Omental fat pad (tissue), 4 donors: ENCODE measurements around the gene GPR158. TPM values are rescaled to one million over a fixed set of nuclear protein-coding genes. Genes with fewer than 3 reads are reported as not detected.

ENCODE experiments used
- ATAC-seq: fragments of 150-250 bp; one replicate; pipeline ENCODE4 v1.9.1; 2016; ENCODE audit warnings: mild to moderate bottlenecking, moderate library complexity; ENCODE audit not compliant: low FRiP score
- DNase-seq: peaks from one replicate; pipeline ENCODE4 v3.0.0-alpha.2; 2019; ENCODE audit warnings: low spot score
- total RNA-seq, 4 donors: library from RNA; depleted of rRNA; stranded (reverse); fragments of >200 nt; gene quantifications; one replicate each; pipeline ENCODE4 v1.1.0, GENCODE V29; 2016
- TF ChIP-seq, protein P1 (sequence below), 3 donors: fragments of 450-650 bp; IDR thresholded peaks; one replicate each; pipeline ENCODE4 v1.5.1; 2016 to 2017; ENCODE audit warnings: antibody characterized with exemption in 3 of 3, mild to moderate bottlenecking in 3 of 3, moderate library complexity in 2 of 3

Gene GPR158
- total RNA-seq, 4 donors from 2014 or later = 0.19 to 0.48 (median 0.32) TPM; not detected in 1

DNA sequence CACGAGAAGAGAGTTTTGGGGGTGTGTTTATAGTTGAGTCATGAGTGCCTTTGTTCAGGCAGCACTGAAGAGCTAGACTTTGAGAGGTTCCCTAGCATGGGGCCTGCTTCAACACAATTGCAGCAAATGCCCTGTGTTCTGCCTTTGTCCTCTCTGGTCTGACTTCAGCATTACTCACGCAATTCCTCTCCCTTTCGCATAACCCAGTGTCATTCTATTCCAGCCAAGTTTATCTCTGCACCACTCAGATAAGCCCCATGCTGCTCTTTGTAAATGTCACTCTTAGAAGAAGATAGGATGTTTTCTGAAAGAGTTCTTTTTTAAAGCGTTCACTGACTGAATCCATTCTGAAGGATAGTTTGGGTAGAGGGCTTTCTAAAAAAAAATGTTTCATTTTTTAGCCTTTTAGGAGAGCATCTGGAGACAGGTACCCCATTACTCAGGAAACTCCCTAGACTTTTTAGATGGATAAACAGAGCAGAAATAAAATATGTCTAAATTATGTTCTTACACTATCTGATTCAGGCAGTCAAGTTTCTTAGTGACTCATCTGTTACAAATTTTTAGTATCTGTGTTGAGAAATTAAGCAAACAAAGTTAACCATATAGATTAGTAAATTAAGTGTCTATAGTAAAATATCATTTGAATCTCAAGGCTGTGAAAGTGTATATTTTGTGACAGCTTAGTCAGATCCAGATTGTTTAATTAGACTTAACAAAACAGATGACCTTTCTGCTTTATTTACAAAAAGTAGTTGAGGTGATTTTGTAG, 318.5 kb downstream of the GPR158 start:
- DNase-seq (no peak), ATAC-seq (peak; percentile 84)
- TF ChIP-seq, protein P1, sequence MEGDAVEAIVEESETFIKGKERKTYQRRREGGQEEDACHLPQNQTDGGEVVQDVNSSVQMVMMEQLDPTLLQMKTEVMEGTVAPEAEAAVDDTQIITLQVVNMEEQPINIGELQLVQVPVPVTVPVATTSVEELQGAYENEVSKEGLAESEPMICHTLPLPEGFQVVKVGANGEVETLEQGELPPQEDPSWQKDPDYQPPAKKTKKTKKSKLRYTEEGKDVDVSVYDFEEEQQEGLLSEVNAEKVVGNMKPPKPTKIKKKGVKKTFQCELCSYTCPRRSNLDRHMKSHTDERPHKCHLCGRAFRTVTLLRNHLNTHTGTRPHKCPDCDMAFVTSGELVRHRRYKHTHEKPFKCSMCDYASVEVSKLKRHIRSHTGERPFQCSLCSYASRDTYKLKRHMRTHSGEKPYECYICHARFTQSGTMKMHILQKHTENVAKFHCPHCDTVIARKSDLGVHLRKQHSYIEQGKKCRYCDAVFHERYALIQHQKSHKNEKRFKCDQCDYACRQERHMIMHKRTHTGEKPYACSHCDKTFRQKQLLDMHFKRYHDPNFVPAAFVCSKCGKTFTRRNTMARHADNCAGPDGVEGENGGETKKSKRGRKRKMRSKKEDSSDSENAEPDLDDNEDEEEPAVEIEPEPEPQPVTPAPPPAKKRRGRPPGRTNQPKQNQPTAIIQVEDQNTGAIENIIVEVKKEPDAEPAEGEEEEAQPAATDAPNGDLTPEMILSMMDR (IDR thresholded peaks at IDR 0.05) = no peak

DNA sequence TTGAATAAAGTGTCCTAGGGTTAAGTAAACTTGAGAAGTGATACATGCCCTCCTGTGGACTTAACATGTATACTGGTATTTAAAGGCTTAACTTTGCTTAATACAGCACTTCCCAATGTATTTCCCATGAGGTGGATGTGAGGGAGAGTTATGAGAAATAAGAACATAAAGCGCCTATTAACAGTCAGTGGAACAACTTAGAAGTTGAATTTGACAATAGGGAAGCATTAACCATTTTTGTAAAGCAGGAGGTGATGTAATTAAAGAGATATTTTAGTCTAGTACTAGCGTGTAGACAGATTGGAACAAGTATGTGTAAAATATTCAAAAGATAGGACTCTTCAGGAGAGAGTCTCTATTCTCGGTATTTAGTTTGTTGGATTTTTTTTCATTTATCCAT, 322.4 kb downstream of the GPR158 start:
- ATAC-seq (no peak), DNase-seq (no peak)
- TF ChIP-seq, protein P1 (IDR thresholded peaks at IDR 0.05) = no peak

DNA sequence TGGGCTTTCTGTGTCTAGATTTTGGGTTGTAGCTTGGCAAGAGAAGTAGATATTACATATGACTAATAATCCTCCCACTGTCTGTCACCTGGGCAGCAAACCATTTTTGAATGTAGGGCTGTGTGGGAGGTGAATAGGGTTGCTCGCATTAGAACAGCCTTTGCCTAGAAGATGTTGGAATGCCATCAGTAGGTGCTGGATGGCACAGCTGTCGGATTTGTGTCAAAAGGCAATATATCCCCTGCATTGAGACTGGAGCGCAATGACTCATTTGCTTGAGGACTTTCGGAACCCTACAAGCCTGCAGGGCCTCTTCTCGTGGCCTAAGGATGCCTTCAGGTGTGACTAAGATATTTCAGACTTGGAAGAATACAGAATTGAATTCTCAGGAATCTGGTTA, 323.8 kb downstream of the GPR158 start:
- no peak for ATAC-seq
- TF ChIP-seq, protein P1 (IDR thresholded peaks at IDR 0.05) = no peak
- no peak for DNase-seq

DNA sequence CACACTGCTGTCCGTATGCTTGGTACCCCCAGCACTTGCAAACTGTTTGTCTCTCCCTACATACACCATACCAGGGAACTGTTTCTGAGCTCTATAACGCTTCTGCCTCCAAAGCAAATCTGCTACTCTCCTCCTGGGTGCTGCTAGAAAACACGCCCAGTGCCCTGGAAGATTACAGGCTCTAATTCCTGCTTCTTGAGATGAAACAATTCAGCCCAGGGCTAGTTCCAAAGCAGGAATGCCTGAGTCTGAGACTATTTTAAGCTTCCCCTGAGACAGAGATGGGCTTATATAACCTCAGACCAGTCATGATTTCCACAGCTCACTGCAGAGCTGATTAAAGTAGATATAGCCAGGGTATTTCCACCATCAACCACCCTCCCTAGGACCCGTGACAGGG, 327.1 kb downstream of the GPR158 start:
- DNase-seq = no peak
- TF ChIP-seq, protein P1 (IDR thresholded peaks at IDR 0.05) = no peak
- ATAC-seq = peak; percentile 41

DNA sequence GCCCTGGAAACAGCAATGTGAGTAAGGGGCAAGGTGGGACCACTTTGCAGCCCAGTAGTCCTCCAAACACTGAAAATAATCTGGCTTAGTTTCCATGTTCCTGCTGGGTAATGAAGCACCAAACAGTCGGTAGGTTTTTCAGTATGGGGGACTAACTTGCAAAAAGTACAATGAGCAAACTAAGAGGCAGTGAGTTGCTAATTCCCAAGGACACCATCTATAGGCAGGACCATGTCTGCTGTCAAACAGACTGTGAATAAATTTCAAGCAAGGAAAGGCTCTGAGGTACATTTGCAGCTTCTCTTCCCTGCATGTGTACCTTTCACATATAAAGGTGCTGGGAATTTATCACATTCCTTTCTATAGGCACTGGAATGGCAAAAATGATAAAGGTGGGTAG, 327.7 kb downstream of the GPR158 start:
- TF ChIP-seq, protein P1 (IDR thresholded peaks at IDR 0.05) = no peak
- ATAC-seq = peak; percentile 25
- no peak for DNase-seq

DNA sequence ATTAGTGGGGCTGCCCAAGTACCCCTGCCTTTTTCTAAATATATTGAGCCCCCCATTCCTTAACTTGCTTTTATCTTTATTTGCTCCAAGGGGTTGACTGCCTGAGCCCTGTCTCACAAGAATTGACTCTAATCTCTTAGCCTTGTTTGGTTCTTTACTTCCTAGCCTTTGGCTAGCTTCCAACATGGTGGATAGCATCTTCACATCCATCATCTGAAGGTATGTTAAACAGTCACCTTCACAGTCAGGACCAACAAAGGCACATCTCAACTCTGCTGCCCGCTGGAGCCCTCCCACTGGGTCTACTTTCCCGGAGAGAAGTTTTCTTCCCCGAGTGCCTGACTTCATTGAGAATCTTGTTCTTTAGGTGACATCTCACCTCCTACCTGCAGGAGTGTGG, 329.5 kb downstream of the GPR158 start:
- DNase-seq = no peak
- TF ChIP-seq, protein P1 (IDR thresholded peaks at IDR 0.05) = no peak
- ATAC-seq = no peak

DNA sequence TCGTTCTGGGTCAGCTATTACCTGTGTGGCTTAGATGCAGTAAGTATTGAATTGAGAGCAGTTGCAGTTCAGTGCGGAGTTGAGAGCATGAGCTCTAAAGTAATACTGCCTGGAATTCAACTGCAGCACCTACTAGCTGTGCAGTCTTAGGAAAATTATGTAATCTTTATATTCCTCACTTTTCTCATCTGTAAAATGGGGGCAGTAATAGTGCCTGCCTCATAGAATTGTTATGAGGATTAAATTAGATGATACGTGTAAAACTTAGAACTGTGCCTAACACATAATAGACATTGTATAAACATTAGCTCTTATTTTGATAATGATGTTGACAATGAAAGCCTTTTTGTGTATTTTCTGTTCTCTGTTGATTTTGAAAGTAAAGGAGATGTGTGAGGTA, 330.0 kb downstream of the GPR158 start:
- DNase-seq (no peak), ATAC-seq (no peak)
- TF ChIP-seq, protein P1 (IDR thresholded peaks at IDR 0.05) = no peak
